ENCODE data around the gene RABGGTB. TPM values are rescaled to one million over a fixed set of nuclear protein-coding genes. Genes with fewer than 3 reads are reported as not detected.
A peak's percentile ranks its signal among the peaks of the same experiment; 100 is the strongest.

Gene RABGGTB
- total and polyA plus RNA-seq, 2 experiments from 2014 or later, result 77.1 to 162 TPM

DNA sequence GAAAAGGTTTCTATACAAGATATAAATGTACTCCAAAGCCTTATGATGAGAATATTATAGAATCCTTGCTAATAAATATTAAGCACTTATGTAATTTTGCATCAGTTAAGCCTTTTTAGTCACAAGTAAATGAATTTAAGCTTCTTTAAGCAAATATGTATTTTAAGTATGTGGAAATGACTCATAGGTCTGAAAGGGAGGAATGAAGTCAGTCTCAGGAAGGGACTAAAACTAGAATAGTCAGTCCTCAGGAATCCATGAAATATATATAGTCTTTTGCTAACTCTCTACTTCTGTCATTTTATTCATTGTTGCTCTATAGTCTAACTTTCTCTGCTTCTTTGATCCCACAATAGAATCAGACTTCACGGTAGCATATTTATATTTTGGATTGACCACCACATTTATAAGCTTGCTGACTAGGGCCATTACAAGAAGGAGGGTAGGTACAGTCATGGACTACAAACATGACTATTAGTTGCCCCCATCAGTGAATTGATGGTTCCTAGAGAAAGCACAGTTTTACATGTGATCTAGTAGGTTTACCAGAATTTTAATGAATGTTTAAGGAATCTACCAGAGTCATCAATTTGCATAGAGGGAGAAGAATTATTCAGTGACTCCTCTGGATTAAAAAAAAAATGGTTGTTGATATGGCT, 20.2 kb upstream of the RABGGTB start (continued):
- TF ChIP-seq CREB1 (CRISPR knock-in tag; IDR thresholded peaks at IDR 0.05; ENCODE audit: low read depth), result no peak
- TF ChIP-seq NANOG (IDR thresholded peaks at IDR 0.05; ENCODE audit: borderline replicate concordance), result no peak
- TF ChIP-seq, protein P1, sequence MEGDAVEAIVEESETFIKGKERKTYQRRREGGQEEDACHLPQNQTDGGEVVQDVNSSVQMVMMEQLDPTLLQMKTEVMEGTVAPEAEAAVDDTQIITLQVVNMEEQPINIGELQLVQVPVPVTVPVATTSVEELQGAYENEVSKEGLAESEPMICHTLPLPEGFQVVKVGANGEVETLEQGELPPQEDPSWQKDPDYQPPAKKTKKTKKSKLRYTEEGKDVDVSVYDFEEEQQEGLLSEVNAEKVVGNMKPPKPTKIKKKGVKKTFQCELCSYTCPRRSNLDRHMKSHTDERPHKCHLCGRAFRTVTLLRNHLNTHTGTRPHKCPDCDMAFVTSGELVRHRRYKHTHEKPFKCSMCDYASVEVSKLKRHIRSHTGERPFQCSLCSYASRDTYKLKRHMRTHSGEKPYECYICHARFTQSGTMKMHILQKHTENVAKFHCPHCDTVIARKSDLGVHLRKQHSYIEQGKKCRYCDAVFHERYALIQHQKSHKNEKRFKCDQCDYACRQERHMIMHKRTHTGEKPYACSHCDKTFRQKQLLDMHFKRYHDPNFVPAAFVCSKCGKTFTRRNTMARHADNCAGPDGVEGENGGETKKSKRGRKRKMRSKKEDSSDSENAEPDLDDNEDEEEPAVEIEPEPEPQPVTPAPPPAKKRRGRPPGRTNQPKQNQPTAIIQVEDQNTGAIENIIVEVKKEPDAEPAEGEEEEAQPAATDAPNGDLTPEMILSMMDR (conservative IDR thresholded peaks at IDR 0.05; ENCODE audit: low read depth in 2 of 2), result no peak
- TF ChIP-seq ZNF331 (CRISPR knock-in tag; IDR thresholded peaks at IDR 0.05; ENCODE audit: low read depth), result no peak
- TF ChIP-seq, protein P2, sequence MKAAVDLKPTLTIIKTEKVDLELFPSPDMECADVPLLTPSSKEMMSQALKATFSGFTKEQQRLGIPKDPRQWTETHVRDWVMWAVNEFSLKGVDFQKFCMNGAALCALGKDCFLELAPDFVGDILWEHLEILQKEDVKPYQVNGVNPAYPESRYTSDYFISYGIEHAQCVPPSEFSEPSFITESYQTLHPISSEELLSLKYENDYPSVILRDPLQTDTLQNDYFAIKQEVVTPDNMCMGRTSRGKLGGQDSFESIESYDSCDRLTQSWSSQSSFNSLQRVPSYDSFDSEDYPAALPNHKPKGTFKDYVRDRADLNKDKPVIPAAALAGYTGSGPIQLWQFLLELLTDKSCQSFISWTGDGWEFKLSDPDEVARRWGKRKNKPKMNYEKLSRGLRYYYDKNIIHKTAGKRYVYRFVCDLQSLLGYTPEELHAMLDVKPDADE (IDR thresholded peaks at IDR 0.05), result no peak

DNA sequence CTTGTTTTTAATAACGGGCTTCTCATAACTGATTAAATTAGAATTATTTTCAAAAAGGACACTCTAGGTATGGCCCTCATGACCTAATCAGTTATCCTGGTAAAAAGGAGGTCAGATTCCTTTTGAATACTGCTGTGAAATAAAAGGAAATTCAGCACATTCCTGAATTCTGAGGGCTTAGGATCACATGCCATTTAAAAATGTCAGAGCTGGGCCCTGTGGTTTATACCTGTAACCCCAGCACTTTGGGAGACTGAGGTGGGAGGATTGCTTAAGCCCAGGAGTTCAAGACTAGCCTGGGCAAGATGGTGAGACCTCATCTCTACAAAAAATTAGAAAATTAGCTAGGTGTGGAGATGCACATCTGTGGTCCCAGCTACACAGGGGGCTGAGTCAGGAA, 18.0 kb upstream of the RABGGTB start:
- peak overlapping the region; percentile 67; the same call in 1 of the 2 replicates for H3K27ac ChIP-seq (ENCODE audit: low read depth)
- H3K36me3 Mint-ChIP-seq (ENCODE audit: low read depth), result no peaks in the 10 kb centered on the region
- 0 out of 2 replicates have a peak, but pooled peaks cover 5% of the 10 kb centered on the region for H4K20me1 ChIP-seq (replicated peaks; ENCODE audit: insufficient read depth)
- 0 out of 3 replicates have a peak, but pooled peaks cover 3% of the 10 kb centered on the region for H3K9me3 Mint-ChIP-seq
- no peak overlapping the region for H3K4me2 ChIP-seq
- no peaks in the 10 kb centered on the region for H3K79me2 ChIP-seq (replicated peaks; ENCODE audit: insufficient read depth)
- ATAC-seq (peak; percentile 44; the same call in 2 of the 3 replicates), DNase-seq (ENCODE audit: low spot score) (peak; percentile 46)
- no peaks in the 10 kb centered on the region for H3F3A ChIP-seq (replicated peaks; ENCODE audit: low read depth)
- H3K9me2 ChIP-seq (ENCODE audit: insufficient read depth), result no peaks in the 10 kb centered on the region
- H2AFZ ChIP-seq, result no peak overlapping the region
- H3K4me3 Mint-ChIP-seq, result no peak overlapping the region
- H3K27me3 Mint-ChIP-seq (ENCODE audit: insufficient read depth, low read depth, poor library complexity), result no peaks in the 10 kb centered on the region
- no peaks in the 10 kb centered on the region for H3K27me3 ChIP-seq (ENCODE audit: insufficient read depth)
- no peak overlapping the region for H3K4me3 ChIP-seq
- peaks cover 4% of the 10 kb centered on the region; the same call in 1 of the 2 replicates for H3K4me1 ChIP-seq (ENCODE audit: insufficient read depth)
- peaks cover 18% of the 10 kb centered on the region for H3K4me1 Mint-ChIP-seq
- H3K36me3 ChIP-seq (ENCODE audit: insufficient read depth), result no peaks in the 10 kb centered on the region
- no peak overlapping the region for H3K27ac Mint-ChIP-seq
- TF ChIP-seq EZH2phosphoT487 (IDR thresholded peaks at IDR 0.05; ENCODE audit: unreplicated experiment), result no peak
- TF ChIP-seq POLR2AphosphoS5 (IDR thresholded peaks at IDR 0.05; ENCODE audit: low read depth), result no peak
- TF ChIP-seq, protein P2 (IDR thresholded peaks at IDR 0.05), result no peak
- TF ChIP-seq NANOG (IDR thresholded peaks at IDR 0.05; ENCODE audit: borderline replicate concordance), result no peak
- TF ChIP-seq, protein P1 (conservative IDR thresholded peaks at IDR 0.05; ENCODE audit: low read depth in 2 of 2), result no peak
- no peak for TF ChIP-seq ZNF114 (CRISPR knock-in tag; IDR thresholded peaks at IDR 0.05)
- TF ChIP-seq STAT1 (IDR thresholded peaks at IDR 0.05; ENCODE audit: unreplicated experiment), result no peak
- TF ChIP-seq REST (IDR thresholded peaks at IDR 0.05; ENCODE audit: unreplicated experiment), result no peak
- TF ChIP-seq EZH2 (IDR thresholded peaks at IDR 0.05; ENCODE audit: low read depth, unreplicated experiment), result no peak
- no peak for TF ChIP-seq ZNF331 (CRISPR knock-in tag; IDR thresholded peaks at IDR 0.05; ENCODE audit: low read depth)
- no peak for TF ChIP-seq JUNB (IDR thresholded peaks at IDR 0.05; ENCODE audit: unreplicated experiment)

Measured in GM23338 (cell line).